ENCODE results near the gene LYRM4. TPM values are rescaled to one million over a fixed set of nuclear protein-coding genes. Genes with fewer than 3 reads are reported as not detected.

Gene LYRM4
- total RNA-seq, 1 experiment from 2014 or later: 25.6 TPM

GRCh38 chr6:5174756-5175549, 85.8 kb downstream of the LYRM4 start:
- no peak for DNase-seq (ENCODE audit: low read depth)

GRCh38 chr6:5174244-5174643, 86.5 kb downstream of the LYRM4 start:
- no peak for DNase-seq (ENCODE audit: low read depth)

- no peak for DNase-seq (ENCODE audit: low read depth)
These were observed 86.9 kb downstream of the LYRM4 start for GRCh38 chr6:5173810-5174209.

- DNase-seq (ENCODE audit: low read depth): no peak
These were observed 87.8 kb downstream of the LYRM4 start for GRCh38 chr6:5172897-5173474.

GRCh38 chr6:5172041-5172653, 88.6 kb downstream of the LYRM4 start:
- no peak for DNase-seq (ENCODE audit: low read depth)

- no peak for DNase-seq (ENCODE audit: low read depth)
These were observed 93.2 kb downstream of the LYRM4 start for GRCh38 chr6:5167501-5167900.

GRCh38 chr6:5164092-5164491, 96.7 kb downstream of the LYRM4 start:
- DNase-seq (ENCODE audit: low read depth): no peak

- DNase-seq (ENCODE audit: low read depth): no peak
These were observed 97.5 kb downstream of the LYRM4 start for GRCh38 chr6:5163247-5163646.

GRCh38 chr6:5162355-5162754, 98.4 kb downstream of the LYRM4 start:
- no peak for DNase-seq (ENCODE audit: low read depth)

GRCh38 chr6:5160206-5160605, 100.5 kb downstream of the LYRM4 start:
- no peak for DNase-seq (ENCODE audit: low read depth)

GRCh38 chr6:5159162-5159561, 101.6 kb downstream of the LYRM4 start:
- DNase-seq (ENCODE audit: low read depth): no peak

- DNase-seq (ENCODE audit: low read depth): no peak
These were observed 102.6 kb downstream of the LYRM4 start for GRCh38 chr6:5158180-5158579.

- no peak for DNase-seq (ENCODE audit: low read depth)
These were observed 103.1 kb downstream of the LYRM4 start for GRCh38 chr6:5157621-5158138.

- no peak for DNase-seq (ENCODE audit: low read depth)
These were observed 104.1 kb downstream of the LYRM4 start for GRCh38 chr6:5156627-5157026.

GRCh38 chr6:5155906-5156305, 104.8 kb downstream of the LYRM4 start:
- no peak for DNase-seq (ENCODE audit: low read depth)

- no peak for DNase-seq (ENCODE audit: low read depth)
These were observed 107.6 kb downstream of the LYRM4 start for GRCh38 chr6:5153186-5153585.

- DNase-seq (ENCODE audit: low read depth): no peak
These were observed 108.3 kb downstream of the LYRM4 start for GRCh38 chr6:5152460-5152859.

GRCh38 chr6:5151955-5152401, 108.8 kb downstream of the LYRM4 start:
- DNase-seq (ENCODE audit: low read depth): peak; percentile 88

GRCh38 chr6:5151360-5151954, 109.3 kb downstream of the LYRM4 start:
- no peak for DNase-seq (ENCODE audit: low read depth)

- DNase-seq (ENCODE audit: low read depth): no peak
These were observed 110.1 kb downstream of the LYRM4 start for GRCh38 chr6:5150551-5151075.

- no peak for DNase-seq (ENCODE audit: low read depth)
These were observed 110.9 kb downstream of the LYRM4 start for GRCh38 chr6:5149891-5150290.
